NCI-H82 treated with DMSO at 0.1 percent for 48 hours (cell line): ENCODE results near the gene SMPD4.
"Not testable (repeated sequence)": the region's sequence is repeated elsewhere in the genome, so short reads cannot be mapped to it uniquely, and the experiment has no call there.

Source experiments
- DNase-seq: peaks from one replicate; lab custom pipeline; 2025; ENCODE audit not compliant: unreplicated experiment; lab: John Stamatoyannopoulos, UW

Gene SMPD4

GRCh38 chr2:130157825-130158514 lies 23.4 kb downstream of the SMPD4 start:
- not testable (repeated sequence) for DNase-seq

DNA sequence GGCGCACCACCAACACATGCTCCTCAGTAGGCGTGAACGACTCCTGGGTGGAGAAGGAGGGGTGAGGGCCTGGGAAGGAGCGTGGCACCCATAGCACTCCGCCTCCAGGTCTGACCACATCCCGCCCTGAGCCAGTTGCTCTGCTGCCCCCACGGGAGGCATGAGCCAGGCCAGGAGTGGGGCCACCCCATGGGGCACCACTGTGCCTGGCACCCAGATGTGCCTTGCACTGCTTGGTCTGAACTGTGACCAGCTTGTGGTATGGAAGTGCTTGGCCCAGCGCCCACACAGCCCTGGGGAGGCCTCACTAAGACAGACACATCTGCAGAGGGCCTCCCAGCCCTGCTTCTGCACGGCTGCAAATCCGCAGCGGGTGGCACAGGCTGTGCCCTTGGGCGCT lies 24.0 kb downstream of the SMPD4 start:
- DNase-seq: not testable (repeated sequence)

- DNase-seq: no peak
Observed at GRCh38 chr2:130156624-130157004, 24.8 kb downstream of the SMPD4 start.

DNA sequence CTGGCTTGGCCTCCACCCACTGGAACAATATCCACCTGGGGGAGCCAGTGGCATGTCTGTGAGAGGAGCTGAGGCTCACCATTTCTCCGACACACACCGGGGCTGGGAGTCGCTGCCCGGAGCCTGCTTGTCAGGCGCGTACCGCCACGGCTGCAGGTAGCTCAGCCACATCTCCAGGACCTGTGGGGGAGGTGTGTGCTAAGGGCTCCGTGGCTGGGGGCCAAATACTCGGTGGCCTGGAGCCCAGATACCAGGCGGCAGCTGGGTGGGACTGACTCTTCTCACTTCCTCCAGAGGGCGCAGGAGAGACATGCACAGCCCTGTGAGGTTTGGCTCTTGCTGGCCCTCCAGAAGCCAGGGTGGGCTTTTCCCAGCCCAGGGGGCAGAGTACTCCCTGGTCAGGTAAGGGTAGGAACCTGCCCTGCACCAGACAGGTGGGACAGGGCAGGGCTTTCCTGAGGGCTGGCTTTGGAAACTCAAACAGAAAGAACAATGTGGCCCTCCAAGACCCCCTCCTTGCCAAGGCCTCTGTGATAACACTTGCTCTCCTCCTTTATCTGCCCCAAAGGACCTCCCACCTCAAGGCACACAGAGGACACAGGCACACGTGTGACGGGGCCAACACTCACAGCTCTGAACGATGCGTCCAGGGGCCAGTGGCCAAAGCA lies 25.3 kb downstream of the SMPD4 start:
- DNase-seq: not testable (repeated sequence)

- DNase-seq: no peak
Observed at GRCh38 chr2:130154773-130155765, 26.3 kb downstream of the SMPD4 start.

DNA sequence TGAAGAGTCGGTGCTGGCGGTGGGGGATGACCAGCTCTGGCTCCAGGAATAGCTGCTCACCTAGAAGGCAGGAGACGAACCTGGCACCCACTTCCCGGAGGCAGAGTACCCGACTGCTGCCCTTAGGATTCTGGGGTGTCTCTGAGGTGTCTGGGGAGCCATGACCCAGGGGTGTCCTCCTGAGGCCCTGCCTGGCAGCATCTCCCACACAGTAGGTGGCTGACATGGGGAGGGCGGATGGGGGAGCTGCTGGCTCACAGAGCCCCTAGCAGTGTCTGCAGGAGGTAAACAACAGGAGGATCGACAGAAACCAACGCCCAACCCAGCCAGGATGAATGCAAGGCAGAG lies 27.0 kb downstream of the SMPD4 start:
- DNase-seq: not testable (repeated sequence)

DNA sequence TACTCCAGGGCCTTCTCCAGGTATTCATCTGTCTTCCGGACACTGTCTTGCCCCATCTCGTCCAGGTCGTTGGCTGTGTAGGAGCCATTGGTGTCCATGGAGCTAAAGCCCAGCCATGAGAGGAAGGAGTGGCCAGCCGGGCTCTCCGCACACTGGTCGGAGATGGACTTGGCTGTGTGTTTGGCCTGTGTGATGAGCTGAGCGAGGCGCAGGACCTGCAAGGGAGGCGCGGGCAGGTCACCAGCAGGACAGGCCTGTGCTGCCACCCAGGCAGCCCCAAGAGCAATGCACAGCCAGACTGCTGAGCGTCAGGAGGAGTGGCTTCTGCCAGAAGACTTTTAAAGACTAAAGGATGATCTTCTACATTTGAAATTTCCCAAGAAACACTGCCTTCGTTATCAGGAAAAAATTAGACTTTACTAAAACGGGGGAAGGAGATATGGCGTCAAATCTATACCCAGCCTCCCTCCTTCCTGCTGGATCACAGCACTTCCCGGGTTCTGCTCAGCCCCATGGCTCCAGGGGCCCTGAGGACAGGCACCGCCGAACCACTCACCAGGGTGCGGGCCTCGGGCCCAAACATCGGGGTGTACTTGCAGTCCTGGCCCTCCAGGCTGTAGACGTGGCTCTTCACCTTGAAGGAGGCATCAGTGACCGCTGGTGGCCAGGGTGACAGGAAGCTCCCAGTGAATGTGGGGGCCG lies 27.5 kb downstream of the SMPD4 start:
- not testable (repeated sequence) for DNase-seq

DNA sequence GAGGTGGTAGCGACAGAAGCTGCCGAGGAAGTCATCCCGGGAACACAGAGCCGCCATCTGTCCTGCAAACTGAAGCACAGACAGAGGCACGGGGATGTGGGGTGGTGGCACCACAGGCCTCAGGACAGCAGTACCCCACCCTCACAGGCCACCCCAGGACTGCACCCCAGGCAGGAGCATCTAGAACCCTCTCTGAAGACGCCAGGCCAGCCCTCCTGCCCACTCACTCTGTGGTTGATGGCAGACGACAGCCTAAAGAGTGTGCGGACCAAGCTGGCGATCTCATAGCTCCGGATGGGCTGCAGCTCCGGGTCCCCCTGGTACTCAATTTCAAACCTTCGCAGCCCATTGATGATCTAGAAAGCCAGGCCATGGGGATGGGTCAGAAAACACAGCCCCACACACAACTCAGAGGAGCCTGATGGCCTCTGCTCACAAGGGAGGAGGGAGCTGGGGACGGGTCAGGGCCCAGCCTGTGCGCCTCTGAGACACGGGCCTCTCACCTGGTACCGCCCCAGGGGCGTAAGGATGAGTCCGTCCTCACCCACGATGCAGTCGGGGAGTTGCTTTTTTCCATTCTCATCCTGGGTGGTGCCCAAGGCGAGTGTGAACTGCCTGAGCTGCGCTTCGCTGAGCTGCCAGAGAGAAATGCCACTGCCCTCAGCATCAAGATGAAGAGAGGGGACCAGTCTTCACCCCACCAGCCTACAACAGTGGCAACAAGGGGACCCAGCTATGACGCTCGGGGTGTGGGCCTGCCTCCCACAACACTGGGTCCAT lies 28.4 kb downstream of the SMPD4 start:
- no peak for DNase-seq

DNA sequence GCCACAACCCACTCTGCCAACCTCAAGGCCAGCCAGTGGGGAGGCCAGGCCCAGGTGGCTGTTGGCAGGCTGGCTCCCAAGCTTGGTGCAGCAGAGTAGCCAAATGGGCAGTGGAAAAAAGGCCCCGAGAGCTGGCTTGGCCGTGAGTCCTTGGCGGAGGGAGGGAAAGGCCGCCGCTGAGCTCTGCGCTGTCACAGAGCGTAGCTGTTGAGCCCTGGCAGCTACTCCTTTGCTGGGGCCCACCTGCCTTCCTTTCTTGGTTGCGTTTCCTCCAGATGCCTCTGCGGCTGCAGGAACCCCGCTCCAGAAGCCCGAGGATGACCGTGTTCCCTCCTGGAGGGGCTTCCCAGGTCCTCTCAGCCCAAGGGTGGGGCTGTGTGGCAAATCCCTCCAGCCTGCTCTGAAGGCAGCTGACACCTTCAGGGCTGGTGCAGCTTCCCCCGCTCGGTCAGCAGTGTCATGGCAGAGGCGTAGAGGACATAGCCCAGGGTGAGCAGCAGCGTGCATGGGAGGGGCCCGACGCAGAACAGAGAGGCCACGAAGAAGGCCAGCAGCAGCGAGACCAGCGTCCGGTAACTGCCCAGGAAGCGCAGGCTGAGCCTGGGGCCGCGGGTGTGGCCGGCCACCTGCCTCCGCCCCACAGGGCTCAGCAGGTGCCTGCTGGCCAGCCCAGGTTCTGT lies 29.1 kb downstream of the SMPD4 start:
- not testable (repeated sequence) for DNase-seq

DNA sequence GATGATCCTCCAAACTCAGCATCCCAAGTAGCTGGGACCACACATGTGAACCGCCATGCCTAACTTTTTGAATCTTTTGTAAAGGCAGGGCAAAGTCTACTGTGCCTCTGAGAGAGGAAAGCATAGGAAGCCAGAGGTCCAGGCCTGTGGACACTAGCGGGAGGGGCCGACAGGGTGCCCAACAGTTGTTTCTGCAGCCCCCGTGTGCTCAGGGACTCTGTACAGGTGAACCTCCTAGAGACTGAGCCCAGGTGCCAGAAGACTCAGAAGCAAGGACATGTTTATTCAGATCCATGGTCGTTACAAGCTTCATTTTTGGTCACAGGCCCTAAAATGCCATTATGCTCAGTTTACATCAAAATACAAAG lies 30.3 kb downstream of the SMPD4 start:
- DNase-seq: not testable (repeated sequence)

GRCh38 chr2:130150181-130151144 lies 30.9 kb downstream of the SMPD4 start:
- no peak for DNase-seq

DNA sequence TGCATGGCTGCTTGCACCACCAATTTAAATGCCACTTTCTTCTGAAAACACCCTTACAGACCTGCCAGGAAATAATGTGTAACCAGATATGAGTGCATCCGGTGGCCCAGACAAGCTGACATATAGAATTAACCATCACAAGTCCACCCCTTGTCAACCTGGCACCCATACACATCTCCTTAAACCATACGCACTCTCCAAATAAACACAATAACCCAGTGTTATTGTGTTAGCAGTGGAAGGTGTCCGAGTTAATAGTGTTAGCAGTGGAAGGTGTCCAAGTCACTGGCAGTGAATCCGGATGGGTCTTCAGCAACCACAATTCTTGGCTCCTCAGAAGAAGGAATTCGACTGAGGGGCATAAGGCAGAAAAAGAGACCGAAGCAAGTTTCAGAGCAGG lies 32.9 kb downstream of the SMPD4 start:
- not testable (repeated sequence) for DNase-seq

DNA sequence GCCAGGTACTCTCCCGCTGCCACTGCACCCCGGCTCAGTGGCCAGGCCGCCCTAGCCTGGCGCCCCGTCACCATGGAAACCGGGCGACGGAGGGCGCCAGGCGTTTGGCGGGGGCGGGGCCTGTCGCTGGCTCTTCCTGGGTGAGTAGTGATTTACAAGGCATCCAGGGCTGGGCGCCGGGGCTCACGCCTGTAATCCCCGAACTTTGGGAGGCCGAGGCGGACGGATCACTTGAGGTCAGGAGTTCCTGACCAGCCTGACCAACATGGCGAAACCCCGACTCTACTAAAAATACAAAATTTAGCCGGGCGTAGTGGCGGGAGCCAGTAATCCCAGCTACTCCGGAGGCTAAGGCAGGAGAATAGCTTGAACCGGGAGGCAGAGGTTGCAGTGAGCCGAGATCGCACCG lies 36.4 kb downstream of the SMPD4 start, which contains the start of gene CCDC74B:
Gene CCDC74B (minus strand): TSS at position 107 of the 409 bp plus-strand sequence. CDS start 116 bp downstream, outside the sequence.
- peak; percentile 9 for DNase-seq

DNA sequence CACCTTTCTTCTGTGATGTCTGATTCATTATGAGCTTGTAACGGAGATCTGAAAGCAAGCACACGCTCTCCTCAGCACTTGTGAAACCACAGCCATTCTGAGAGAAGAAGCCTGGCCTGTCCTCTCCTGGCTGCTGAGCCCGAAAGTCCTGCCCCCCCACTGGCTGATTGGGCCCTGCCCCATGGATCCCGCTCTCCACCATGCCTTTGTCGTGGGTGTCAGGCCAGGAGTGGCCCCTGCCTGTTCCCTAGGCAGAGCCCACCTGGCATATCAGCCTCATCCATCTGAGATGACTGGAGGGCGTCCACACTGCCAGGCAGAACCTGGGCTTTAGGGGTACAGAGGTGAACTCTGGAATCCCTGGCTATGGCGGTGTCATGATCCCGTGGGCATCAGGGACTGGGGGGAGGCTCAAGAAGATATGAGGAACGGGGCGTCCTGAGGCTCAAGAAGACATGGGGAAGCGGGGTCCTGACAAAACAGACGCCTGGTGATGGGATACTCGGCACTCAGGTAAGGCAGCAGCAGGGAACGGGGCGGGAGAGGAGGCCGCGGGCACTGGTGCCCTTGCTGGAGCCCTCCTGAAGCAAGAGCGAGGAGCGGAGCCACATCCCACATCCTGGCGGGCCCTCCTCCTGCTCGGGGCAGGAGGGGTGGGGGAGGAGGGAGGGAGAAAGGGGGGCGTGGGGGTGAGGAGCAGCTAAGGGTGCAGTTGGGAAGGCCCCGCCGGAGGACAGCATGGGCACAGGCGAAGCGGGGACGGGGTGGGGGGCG lies 37.9 kb downstream of the SMPD4 start:
- not testable (repeated sequence) for DNase-seq

DNA sequence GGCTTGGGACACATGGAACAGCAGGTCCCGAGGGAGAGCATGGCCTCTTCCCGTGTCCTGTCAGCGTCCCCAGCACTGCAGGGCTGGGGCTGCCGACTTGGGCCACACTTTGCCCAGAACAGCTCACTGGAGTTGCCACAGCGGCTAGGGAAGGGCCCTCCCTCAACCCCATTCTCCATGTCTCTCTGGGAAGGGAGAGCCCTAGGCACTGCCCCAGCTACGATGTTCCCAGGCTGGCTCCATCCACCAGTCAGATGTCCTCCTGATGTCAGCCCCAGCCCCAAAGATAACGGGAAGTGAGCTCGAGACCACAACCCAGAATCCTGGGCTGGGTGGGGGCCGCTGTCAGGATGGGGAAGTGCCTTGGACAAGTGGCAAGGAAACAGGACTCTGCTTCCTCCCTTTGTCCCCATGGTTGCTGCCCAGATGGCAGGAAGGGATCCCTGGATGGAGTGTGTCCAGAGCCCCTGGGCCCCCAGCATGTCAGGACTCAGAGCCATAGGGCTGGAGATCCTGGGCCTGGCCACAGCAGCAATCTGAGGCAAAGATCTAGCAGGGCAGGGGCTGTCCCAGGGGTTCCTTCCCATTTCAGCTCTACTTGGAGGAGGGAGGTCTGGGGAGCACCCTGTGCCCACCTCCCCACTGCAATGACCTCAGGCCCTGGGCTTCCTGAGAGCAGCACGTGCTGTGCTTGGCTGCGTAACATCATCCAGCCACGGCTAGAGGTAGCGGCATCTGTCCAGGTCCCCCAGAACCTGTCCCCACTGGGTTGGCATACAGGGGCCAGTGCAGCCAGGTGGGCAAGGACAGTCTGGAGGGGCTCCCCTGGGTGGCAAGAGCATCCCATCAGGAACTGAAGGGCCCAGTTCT lies 38.8 kb downstream of the SMPD4 start:
- not testable (repeated sequence) for DNase-seq

- not testable (repeated sequence) for DNase-seq
Observed at GRCh38 chr2:130141645-130142370, 39.6 kb downstream of the SMPD4 start.
